HG03432 (cell line): ENCODE results near the gene CLTA.
A peak's percentile ranks its signal among the peaks of the same experiment; 100 is the strongest.

ENCODE experiments used
- ATAC-seq: cut with Tn5 transposase; IDR thresholded peaks from one replicate; pipeline ENCODE4 v1.9.1; 2021; ENCODE audit warnings: mild to moderate bottlenecking, moderate library complexity; ENCODE audit not compliant: unreplicated experiment

The CLTA gene

DNA sequence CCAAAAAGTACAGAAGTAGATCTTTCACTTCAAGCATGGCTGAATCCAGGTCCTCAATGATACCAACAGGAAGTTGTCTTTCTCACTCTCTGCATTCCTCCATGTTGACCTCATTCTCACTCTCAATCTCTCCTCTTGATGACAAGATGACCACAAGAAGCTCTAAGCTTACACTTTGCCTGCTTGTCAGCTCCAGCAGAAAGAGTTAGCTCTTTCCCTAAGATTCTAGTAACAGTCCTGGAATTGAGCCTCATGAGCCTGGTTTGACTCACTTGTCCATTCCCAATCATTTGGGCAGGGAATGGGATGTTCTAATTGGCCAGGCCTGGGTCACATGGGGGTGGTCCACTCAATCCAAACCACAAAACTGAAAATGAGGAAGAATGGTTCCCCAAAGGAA is 3.3 kb upstream of the CLTA start:
- ATAC-seq = no peak

DNA sequence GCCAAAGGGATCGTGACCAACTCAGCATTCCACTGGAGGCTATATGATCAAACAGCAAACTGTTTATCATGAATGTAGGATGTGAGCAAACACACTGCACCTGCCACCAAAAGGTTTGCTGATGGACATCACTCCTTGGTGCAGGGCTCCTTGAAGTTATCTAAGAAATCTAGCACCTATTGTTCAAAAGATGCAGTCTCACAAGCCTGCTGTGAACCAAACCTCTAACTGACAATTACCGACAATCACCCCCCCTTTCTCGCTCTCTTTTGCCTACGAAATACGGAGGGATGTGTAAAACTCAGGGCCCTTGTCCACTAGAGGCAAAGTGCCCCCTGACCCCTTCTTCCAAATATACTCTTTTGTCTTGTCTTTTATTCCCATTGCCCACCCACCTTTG is 2.5 kb upstream of the CLTA start:
- ATAC-seq = no peak

DNA sequence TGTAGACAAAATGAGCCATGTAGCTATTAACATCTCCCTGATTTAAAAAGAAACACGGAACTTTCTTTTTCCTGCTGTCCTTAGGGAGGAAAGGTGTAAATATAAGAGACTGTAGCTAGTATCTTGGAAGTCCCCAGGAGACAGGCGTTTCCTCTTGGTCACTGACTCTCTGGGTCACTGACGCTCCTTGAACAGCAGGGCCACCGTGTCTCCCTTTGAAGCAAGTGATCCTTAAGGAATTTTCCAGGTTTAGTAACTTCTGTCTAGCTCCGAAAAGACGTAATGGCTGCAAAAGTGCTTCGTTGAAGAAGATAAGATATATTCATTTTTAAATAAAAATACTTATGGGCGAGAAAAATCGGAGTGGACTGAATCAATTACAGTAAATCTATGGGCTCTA is 745 bp upstream of the CLTA start:
- no peak for ATAC-seq

DNA sequence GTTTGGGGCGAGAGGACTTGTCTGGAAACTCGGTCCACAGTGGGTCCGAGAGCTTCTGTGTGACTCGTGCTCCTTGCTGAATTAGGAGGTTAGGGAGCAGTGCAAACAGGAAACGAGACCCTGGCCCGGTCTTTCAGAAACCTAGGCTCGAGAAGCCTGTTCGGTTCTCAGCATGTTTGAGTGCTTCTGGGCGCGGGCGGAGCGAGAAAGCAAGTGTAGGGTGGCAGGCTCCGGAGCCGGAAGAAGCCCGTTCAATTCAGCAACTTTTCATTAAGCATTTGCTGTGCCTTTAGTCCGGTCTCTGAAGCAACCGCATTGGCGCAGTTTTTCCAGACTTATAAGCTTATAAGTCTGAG is 547 bp downstream of the CLTA start:
- ATAC-seq = peak; percentile 7

DNA sequence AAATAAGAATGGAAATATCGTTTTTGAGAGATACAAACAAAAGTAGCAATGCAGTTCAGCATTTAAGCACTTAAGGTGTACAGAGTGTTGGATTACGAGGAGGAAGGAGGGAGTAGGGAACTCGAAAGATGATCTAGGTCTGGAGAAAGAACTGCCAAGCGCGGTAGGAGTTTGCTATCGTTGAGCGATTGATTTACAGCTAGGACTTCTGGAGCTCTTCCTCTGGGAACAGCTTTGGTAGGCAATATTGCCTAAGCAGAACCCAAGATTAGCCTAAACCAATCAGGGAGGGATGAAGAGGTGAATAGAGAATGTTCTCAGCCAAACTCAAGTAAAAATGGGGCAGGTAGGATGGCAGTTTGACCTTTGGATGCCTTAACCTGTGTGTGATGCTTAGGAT is 965 bp downstream of the CLTA start:
- no peak for ATAC-seq

DNA sequence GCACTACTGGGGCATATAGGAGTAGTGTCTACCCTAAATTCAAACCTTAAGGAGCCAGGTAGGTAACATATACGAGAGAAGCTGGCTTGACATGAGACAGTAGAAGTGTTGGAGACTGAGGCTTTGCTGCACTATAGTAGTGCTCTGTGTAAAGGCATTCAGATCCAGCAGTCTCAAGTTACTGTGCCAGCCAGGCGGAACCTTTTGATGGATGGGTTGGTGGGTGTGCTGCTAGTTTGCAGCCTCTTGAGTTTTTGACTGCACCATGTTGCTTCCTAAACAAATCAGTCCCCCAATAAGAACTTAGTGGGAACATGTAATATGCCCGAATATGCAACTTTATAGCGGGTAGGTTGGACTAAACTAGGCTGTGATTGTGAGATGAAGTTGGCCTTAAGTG is 1.5 kb downstream of the CLTA start:
- no peak for ATAC-seq

DNA sequence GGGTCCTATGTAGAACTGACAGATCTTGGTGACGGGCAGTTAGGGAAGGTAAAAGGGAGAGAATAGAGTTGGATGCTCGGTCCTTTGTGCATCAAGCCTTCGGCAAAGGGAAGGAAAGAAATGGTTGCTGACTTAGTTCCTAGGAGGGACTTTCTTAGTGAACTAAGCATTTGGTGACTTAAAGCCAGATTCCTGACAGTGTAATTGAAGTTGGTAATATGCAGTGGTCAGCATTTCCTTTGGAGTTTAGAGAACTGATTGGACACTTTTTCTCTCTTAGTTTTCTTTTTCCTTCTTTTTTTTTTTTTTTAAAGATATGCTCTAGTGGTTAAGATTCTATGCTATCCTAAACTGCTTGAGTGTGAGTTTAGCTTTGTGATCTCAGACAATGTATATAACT is 2.3 kb downstream of the CLTA start:
- no peak for ATAC-seq

DNA sequence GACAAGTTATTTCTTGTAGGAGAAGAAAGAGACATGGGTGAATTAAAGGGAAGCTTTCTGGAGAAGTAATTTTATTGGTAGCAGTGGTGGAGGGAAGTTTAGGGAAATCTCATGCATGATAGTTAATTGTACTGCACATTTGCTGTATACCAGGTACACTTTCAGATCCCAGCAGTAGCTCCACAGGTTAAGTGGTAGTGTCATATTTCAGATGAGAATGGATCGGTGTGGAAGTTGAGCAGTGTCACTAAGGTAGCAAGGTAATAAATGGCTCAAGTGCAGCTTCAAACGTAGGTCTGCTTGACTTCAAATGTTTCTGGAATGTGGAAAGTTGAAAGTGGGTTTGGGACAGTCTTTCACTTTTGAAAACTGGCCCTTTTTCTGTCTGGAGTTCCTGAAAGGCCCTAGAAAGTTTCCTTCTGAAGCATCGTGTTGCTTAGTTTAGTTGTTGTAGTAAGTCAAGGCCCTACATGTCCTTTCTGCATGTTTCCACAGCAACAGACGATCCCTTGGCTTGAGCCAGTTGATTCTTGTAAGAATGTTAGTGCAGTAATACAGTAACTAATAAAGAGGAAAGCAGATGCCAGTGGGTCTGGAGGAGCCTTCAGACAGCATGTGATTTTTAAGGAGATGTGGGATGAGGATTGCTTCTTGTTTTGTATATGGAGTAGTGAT is 3.7 kb downstream of the CLTA start:
- no peak for ATAC-seq

DNA sequence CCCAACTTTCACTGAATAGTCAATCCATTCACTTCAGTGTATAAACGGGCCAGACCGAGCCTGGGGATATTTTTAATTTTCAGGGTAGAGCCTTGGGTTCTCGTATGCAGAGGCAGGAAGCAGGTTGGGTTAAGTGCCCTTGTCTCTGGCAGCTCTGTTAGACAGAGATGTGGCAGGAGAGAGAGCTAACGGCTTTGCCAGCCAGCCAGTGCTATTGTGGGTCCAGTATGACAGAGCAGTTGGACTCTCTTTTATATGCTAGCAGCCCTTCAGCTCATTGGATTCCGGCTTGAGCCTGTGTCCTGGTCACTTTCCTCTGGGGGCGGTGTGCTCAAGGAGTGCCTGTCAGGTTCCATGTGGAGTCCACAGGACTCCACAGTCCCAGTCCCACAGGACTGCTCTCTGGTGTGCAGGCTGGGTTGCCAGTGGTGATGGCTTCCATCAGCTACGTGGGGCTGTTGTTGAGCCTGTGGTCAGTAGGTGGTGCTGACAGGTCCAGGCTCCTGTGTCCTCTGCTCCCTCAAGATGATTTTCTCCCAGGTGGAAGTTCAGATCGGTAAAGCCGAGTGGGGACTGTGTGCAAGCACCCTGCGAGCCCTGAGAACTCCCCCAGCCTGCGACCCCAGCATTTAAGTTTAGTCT is 14.3 kb downstream of the CLTA start:
- ATAC-seq = no peak

DNA sequence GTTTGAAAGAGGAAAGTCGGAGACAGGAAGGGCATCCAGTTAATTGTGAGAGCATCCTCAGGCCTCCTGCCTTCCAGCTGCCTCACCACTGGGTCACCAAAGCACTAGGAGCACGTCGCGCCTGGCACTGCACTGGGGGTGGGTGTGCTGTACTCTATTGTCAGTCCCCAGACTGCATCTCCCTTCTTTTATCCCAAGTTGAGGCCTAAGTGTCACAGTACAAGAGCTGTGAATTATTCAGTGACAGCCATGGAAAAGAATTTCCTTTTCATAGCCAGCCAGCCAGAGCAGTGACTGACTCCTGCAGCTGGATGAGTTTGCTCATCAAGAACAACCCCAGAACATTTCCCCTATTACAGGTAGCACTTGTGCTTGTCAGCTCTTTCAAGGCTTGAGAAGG is 16.3 kb downstream of the CLTA start:
- ATAC-seq = no peak

DNA sequence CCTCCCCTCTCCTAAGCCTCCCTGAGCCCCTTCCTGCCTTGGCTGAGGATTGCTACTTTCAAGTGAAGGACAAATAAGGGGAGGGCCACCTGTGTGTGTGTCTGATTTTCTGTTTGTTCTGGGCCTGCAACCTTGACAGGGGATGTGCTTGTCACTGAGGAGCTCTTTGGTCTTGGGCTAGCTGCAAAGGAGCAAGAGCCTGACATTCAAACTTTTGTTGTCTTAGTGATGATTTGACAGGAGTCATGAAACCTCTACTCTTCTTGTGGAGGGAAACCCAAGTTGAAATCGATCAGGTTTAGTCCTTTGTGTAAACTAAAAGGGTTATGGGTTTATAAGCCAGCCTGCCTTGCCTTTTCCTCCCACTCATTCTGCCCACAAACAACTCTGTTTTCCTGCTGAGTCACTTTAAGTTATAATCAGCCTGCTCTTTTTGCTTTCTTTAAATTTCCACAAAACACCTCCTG is 16.9 kb downstream of the CLTA start:
- no peak for ATAC-seq

DNA sequence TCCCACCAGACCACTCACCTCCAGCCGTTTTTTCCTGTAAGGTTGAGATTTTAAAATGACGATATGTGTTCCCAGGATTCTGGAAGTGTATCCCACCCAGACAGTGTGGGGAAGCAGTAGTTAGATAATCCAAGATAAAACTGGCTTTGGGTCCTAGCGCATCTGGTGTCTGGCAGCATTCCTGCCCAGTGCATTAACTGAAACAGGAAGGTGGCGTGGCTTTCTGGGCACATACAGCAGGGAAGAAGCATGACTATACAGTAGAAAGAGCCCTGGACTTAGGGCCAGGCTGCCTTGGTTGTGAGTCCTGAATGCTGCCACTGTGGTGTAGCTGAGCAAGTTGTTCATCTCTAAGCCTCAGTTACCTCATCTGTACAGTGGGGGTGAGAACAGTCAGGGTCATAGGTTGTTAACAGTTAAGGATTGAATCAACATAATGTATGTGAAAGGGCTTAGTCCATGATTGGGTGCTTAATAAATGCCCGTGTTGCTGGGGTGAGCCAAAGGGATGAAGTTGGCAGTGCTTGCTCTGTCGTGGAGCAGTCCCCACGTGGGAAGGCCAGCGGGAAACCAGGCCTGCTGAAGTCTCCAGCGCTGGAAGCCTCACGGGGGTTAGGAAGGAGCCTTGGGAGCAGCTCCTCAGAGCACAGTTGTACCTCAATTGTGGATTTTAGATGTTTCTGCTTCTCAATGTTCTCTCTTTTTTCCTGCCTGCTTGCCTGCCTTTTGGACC is 18.0 kb downstream of the CLTA start:
- no peak for ATAC-seq

DNA sequence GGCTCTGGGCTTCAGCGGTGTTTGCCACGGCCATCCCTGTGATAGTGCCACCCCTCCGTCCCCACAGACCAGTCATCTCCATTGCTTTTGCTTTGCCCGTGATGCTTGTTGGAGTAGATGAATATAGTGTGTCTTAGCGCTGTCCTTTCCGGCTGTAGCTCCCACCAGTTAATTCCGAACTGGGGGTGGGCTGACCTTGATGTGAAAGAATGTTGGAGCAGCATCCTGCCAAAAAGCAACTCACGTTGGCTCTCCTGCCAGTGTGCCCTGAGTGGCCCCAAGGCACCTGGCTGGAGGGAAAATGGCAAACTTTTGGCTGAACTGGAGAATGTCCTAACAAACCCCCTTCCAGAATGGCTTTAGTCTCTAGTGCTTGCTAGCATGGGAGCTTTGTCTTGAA is 20.0 kb downstream of the CLTA start:
- ATAC-seq = no peak

DNA sequence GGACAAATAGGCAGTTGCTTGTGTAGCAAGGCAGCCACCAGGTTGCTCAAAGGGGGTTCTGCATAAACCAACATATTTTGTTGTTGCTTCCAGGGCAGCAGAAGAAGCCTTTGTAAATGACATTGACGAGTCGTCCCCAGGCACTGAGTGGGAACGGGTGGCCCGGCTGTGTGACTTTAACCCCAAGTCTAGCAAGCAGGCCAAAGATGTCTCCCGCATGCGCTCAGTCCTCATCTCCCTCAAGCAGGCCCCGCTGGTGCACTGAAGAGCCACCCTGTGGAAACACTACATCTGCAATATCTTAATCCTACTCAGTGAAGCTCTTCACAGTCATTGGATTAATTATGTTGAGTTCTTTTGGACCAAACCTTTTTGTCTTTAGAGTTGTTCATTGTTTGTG is 20.8 kb downstream of the CLTA start:
- no peak for ATAC-seq

DNA sequence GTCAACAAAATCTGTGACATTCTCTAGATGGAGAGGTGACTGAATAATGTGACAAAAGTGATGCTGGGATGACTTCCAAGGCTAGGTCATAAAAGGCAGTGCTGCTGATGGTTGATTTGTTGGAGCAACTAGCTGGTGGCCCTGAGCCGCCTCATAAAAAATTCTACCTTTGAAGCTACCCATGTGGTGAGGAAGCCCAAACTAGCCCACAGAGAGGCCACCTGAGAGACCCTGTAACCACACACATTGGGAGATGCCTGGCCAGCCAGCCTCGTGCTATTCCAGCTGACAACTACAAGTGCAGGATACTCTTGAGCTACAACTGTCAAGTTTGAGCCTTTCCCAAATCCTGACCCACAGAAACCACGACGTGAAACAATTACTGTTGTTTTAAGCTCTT is 22.7 kb downstream of the CLTA start:
- no peak for ATAC-seq

DNA sequence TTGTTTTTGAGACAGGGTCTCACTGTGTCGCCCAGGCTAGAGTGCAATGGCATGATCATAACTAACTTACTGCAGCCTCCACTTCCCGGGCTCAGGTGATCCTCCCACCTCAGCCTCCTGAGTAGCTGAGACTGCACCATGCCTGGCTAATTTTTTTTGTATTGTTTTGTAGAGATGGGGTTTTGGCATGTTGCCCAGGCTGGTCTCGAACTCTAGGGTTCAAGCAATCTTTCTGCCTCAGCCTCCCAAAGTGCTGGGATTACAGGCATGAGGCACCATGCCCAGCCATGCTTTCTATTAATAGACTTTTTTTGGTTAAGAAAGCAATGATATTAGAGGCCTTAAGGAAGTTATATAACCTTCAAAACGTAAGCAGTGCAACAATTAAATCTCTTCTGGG is 23.3 kb downstream of the CLTA start:
- ATAC-seq = no peak

DNA sequence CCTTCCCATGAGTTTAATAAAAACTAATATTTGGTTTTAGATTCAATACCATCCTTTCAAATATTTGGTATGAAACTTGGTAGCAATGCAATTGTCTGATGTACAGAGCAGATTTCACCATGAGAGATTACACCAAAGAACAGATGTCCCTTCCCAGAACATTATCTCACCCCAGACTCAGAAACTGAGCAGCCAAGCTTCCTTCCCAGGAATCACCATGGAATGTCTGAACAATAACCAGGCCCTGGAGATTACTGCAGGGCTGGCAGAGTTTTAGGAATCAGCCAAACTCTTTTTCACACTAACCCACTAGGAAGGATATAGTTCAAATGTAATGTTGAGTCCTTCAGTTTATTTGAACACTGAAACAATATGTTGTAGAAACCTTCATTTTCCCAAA is 23.9 kb downstream of the CLTA start:
- ATAC-seq = no peak

DNA sequence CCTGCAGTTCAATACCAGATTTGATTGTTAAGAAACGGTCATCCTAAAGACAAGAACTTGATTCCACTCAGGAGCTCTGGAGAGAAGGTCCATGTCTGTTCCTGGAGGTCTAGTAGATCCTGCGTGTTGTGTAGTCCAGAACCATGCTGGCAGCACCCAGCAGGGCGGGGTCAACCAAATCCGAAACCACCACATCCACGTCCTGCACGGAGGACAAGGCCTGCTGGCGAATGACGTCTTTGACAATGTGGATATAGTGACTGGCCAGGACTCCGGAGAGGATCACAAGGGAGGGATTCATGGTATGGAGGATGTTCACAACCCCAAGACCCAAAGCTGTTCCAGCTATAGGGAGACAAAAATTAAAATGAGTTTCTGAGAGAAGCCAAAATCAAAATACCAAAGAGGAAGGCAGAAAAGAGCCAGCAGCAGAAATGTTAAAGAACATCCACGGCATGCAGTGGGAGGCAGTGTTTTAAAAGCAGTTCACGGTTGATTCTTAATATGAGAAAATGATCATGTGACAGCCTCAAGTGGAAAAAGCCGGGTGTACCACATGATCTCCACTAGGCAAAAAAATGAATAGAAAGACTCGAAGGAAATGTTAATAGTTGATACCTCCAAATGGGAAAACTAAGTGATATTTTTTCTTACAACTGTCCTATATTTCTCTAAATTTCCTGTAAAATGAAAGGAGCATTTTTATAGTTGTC is 26.7 kb downstream of the CLTA start:
- no peak for ATAC-seq

DNA sequence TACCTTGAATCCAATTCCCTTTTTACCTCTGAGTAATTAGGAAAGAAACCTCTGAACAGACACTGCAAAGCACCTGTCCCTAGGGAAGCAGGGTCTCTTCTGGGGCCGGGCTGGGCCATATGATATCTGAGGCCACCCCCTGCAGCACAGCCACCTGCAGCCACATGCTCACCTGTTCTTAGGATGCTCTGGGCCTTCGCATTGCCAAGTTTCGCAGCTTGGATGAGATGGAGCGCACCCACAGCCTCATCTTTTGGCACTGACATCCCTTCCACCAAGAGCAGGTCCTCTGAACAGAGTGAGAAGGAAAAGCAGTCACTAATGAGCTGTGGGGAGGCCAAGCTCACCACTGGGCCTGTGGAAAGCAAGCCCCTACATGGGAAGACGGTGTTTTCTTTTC is 27.3 kb downstream of the CLTA start:
- ATAC-seq = no peak

DNA sequence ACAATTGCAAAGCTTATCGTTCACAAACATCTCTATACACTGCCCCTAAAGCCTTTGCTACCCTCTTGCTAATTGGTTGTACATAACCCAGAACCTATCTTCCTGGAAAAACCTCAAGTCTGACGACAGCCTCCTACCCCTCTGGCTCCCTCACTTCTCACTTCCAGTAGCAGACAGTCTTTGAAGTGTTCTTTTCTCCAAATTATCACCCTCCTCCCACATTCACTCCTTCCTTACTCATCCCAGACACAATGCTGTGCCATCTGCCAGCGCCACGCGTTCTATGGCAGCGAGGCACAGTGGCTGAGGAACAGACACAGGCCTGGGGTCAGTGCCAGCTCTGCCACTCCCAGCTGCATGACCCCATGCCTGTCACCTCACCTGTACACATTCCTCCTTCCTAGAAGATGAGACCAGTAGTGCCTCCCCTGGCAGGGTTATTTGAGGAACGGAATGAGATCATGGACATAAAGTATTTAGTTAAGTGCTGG is 27.7 kb downstream of the CLTA start:
- no peak for ATAC-seq

DNA sequence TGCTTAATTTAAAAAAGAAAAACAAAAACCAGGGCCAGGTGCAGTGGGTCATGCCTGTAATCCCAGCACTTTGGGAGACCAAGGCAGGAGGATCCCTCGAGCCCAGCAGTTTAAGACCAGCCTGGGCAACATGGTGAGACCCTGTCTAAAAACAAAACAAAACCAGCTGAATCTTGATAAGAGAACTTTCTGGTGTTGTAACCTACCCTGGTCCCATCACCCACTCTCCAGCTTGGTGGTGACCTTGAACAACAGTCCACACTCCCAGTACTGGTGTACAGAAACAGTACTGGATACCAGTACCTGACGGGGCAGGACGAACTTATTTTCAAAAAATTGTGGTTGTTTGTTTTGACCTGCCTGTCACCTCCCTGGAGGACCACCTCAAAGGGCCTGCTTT is 30.9 kb downstream of the CLTA start:
- ATAC-seq = no peak

DNA sequence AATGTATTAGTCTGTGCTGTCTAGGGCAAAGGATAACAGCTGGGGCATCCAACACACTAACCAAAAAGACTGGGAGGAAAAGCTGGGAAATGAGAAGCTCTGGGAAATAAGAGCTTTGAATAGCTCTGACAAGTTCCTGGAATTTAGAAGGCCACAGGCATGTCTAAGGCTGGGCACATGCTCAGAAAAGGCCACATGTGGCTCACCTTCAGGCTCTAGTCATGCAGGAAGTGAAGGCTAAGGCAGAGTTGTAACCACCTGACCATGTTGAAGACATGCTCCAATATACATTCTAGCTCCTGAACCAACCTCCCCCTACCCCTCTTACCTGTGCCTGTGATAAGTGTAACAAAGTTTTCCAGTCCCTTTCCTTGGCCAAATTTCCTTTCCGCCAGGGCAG is 31.7 kb downstream of the CLTA start:
- ATAC-seq = no peak
